Measurements from ENCODE around the gene POLK.
A peak's percentile ranks its signal among the peaks of the same experiment; 100 is the strongest.
"Not testable (repeated sequence)": the region's sequence is repeated elsewhere in the genome, so short reads cannot be mapped to it uniquely, and the experiment has no call there.

POLK gene

GRCh38 chr5:75603821-75604220, 92.1 kb downstream of the POLK start:
- H3K27me3 ChIP-seq (replicated peaks): no peaks in the 10 kb centered on the region
- in situ Hi-C loops (cut with HindIII; ENCODE audit: low pct_ligation_motif_present, low sequenced_read_pairs): no loop called here
- H3K36me3 ChIP-seq (replicated peaks): no peaks in the 10 kb centered on the region
- no peak for TF ChIP-seq CTCF (IDR thresholded peaks at IDR 0.05; ENCODE audit: low read depth, low read length, missing control alignments)
- H3K4me3 ChIP-seq (ENCODE audit: low read depth, low read length): no peak overlapping the region
- DNase-seq: no peak
- peak overlapping the region; percentile 86 for H3K27ac ChIP-seq

GRCh38 chr5:75607341-75607740, 95.7 kb downstream of the POLK start:
- H3K27ac ChIP-seq; H3K27me3 ChIP-seq (replicated peaks); DNase-seq; H3K36me3 ChIP-seq (replicated peaks); in situ Hi-C loops (cut with HindIII; ENCODE audit: low pct_ligation_motif_present, low sequenced_read_pairs); H3K4me3 ChIP-seq (ENCODE audit: low read depth, low read length): not testable (repeated sequence)

DNA sequence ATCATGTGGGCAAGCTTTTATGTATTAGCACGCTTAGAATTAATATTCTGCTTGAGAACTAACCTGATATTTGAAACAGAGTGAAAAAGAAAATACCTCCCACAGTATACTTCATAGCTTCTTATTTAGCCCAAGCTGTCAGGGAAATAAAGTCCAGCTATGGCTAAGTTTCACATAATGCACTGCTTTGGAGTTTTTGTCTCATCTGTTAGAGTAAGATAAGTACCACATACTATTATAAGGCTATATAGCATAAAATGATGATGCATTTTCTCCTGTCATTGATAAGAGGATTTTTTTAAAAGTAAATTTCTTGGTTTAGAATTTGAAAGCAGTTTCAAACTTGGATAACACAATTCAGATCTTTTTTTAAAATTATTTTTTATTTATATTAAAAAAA, 97.2 kb downstream of the POLK start:
- TF ChIP-seq CTCF (IDR thresholded peaks at IDR 0.05; ENCODE audit: low read depth, low read length, missing control alignments): no peak
- Histone ChIP-seq H3K4me3 (ENCODE audit: low read depth, low read length) (no peak overlapping the region), H3K36me3 (replicated peaks) (no peaks in the 10 kb centered on the region), H3K27ac (no peak overlapping the region), H3K27me3 (replicated peaks) (no peaks in the 10 kb centered on the region)
- no peak for DNase-seq
- in situ Hi-C loops (cut with HindIII; ENCODE audit: low pct_ligation_motif_present, low sequenced_read_pairs): no loop called here

- Histone ChIP-seq H3K27ac (no peak overlapping the region), H3K4me3 (ENCODE audit: low read depth, low read length) (no peak overlapping the region), H3K27me3 (replicated peaks) (no peaks in the 10 kb centered on the region), H3K36me3 (replicated peaks) (no peaks in the 10 kb centered on the region)
- DNase-seq: no peak
- in situ Hi-C loops (cut with HindIII; ENCODE audit: low pct_ligation_motif_present, low sequenced_read_pairs): no loop called here
- no peak for TF ChIP-seq CTCF (IDR thresholded peaks at IDR 0.05; ENCODE audit: low read depth, low read length, missing control alignments)
Measured at GRCh38 chr5:75610201-75610600, 98.5 kb downstream of the POLK start.

GRCh38 chr5:75610859-75611310, 99.2 kb downstream of the POLK start:
- DNase-seq; in situ Hi-C loops (cut with HindIII; ENCODE audit: low pct_ligation_motif_present, low sequenced_read_pairs); H3K36me3 ChIP-seq (replicated peaks); H3K27me3 ChIP-seq (replicated peaks): not testable (repeated sequence)
- peak overlapping the region; percentile 46 for H3K27ac ChIP-seq
- H3K4me3 ChIP-seq (ENCODE audit: low read depth, low read length): peak overlapping the region; percentile 58

DNA sequence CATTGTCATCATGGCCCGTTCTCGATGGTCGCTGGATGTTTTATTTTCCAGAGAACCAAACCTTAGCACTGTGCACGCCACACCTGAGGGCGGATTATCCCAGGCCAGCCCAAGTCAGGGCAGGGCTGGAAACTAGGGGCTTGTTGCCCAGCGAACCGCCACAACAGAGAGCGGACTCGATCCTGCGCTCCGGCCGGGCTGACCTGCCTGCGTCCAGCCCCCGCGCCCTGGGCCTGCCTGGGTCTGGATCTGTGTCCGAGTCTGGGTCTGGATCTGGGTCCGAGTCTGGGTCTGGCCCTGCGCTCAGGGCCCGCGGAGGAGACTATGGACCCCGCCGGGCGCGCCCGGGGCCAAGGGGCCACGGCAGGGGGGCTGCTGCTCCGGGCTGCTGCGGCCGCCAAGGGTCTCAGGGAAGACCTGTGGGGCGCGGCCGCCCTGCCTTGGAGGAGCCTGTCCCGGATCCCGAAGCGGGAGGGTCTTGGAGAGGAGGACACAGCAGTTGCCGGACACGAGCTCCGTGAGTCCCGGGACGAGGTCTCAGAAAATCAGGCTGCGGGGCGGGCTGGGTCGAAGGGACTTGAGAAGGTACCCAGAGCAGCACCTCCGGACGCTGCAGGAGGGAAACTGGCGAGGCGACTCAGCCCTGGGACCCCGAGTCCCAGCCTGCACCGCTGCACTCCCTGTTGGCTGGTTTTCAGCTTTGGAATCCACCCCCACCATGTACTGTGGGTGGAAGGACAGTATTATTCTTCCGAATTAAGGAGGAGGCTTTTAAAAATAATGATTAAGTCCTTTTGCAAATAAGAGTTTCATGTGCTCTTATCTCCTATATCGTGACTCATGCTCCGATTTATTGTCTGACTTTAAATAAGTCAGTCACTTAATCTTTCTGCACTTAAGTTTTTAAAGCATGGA, 99.9 kb downstream of the POLK start, which contains the start of gene ANKDD1B:
TSS of gene ANKDD1B (plus strand) at position 143 of the 915 bp plus-strand sequence. CDS start at position 325, 182 bp downstream.
- peak within 1 kb of the TSS; percentile 46 for H3K27ac ChIP-seq

More for the DNA sequence above, 99.9 kb downstream of the POLK start, which contains the start of gene ANKDD1B:
- H3K4me3 ChIP-seq (ENCODE audit: low read depth, low read length): peak within 1 kb of the TSS; percentile 58
- TF ChIP-seq CTCF (IDR thresholded peaks at IDR 0.05; ENCODE audit: low read depth, low read length, missing control alignments): no peak
- no peaks in the 10 kb centered on the region for H3K27me3 ChIP-seq (replicated peaks)
- H3K36me3 ChIP-seq (replicated peaks): no peaks in the 10 kb centered on the region
- DNase-seq: peak; percentile 60
- in situ Hi-C loops (cut with HindIII; ENCODE audit: low pct_ligation_motif_present, low sequenced_read_pairs): no loop called here
